Psoas muscle (tissue), 8 donors: ENCODE data around the gene NEK5. TPM values are rescaled to one million over a fixed set of nuclear protein-coding genes. Genes with fewer than 3 reads are reported as not detected.
"Not testable (repeated sequence)": the region's sequence is repeated elsewhere in the genome, so short reads cannot be mapped to it uniquely, and the experiment has no call there.

Experiments used
- ATAC-seq, 4 donors: fragments of 200-7000 bp; cut with Tn5 transposase; one replicate each; pipeline ENCODE4 v1.9.1; 2020; ENCODE audit warnings: moderate library complexity in 3 of 4, mild to moderate bottlenecking in 2 of 4
- DNase-seq, 2 donors: peaks; one replicate each; pipeline ENCODE4 v3.0.0-alpha.2; 2020
- H3K27ac ChIP-seq: fragments of 200-600 bp; one replicate; pipeline ENCODE4 v1.8.0; 2022
- H3K27me3 ChIP-seq, 3 donors: fragments of 200-600 bp in 1 of 3; one replicate each; pipeline versions ENCODE4 v1.6.1 to v1.8.0; 2013 to 2022; ENCODE audit warnings: low read length in 2 of 3, mild to moderate bottlenecking in 2 of 3, moderate library complexity in 1 of 3; ENCODE audit not compliant: insufficient read depth in 3 of 3
- H3K36me3 ChIP-seq, 2 donors: fragments of 200-600 bp in 1 of 2; one replicate each; pipeline versions ENCODE4 v1.6.1 to v1.8.0; 2013 to 2022; ENCODE audit warnings: low read depth in 1 of 2, mild to moderate bottlenecking in 1 of 2, moderate library complexity in 1 of 2; ENCODE audit not compliant: insufficient read depth in 1 of 2
- H3K4me1 ChIP-seq: fragments of 200-600 bp; one replicate; pipeline ENCODE4 v1.8.0; 2022
- H3K4me3 ChIP-seq: fragments of 200-600 bp; one replicate; pipeline ENCODE4 v1.8.0; 2022; ENCODE audit warnings: mild to moderate bottlenecking
- H3K9me3 ChIP-seq: fragments of 200-600 bp; one replicate; pipeline ENCODE4 v1.8.0; 2022
- CTCF ChIP-seq: fragments of 200-600 bp; IDR thresholded peaks from one replicate; pipeline ENCODE4 v1.8.0; 2022; ENCODE audit warnings: antibody characterized with exemption
- WGBS, 3 donors: extraction: QIAGEN DNeasy Blood & Tissue Kit; methylation state at CpG; one replicate each; pipeline versions ENCODE4 v1.1.6 to v1.1.7; 2013; 5-methylcytosine and 5-hydroxymethylcytosine counted together
- intact Hi-C, 2 donors: fragments of 100-400 bp; cut with DNase I; formaldehyde crosslinking; loops; one replicate each; pipeline versions ENCODE4 v1.11.0 to v1.14.2; 2022
- polyA plus RNA-seq, 3 donors: library from polyadenylated mRNA; stranded (reverse); fragments of 200-250 nt; gene quantifications; one replicate each; pipeline ENCODE4 v1.2.3, GENCODE V29; 2013
- total RNA-seq, 4 donors: library from RNA; stranded (reverse); fragmentation: NEBNext Ultra II Directional in 2 of 4; extraction: Animal tissue kit (Norgen Biotek cat#: 25700) in 2 of 4; gene quantifications; one replicate each; pipeline versions ENCODE4 v1.2.1 to v1.2.4, GENCODE V29; 2021 to 2023
- donor health status: healthy with polysubstance abuse.
- donor health status: DM: no; HTN: no; CAD: no; lungs with moderate emphysema.
- donor health status: Bipolar disorder and iron deficiency.
- donor health status: healthy.
- donor health status: DM: yes; HTN: yes; CAD: no.
- donor health status: DM: no; HTN: no; CAD: no.
- donor health status: DM: no; HTN: no; CAD: no.
- donor health status: DM: yes; HTN: yes; CAD: no.

Gene NEK5
- total and polyA plus RNA-seq, 7 donors, result 0.03 to 0.48 (median 0.05) TPM; not detected in 4

GRCh38 chr13:52047463-52047862, 81.4 kb downstream of the NEK5 start:
- Histone ChIP-seq H3K4me1 (no peaks in the 10 kb centered on the region), H3K9me3 (no peaks in the 10 kb centered on the region), H3K4me3 (no peak overlapping the region), H3K27me3 (no peaks in the 10 kb centered on the region), H3K36me3 (no peaks in the 10 kb centered on the region), H3K27ac (no peak overlapping the region)
- TF ChIP-seq CTCF, result no peak
- intact Hi-C loops, result no loop called here
- no peak for ATAC-seq
- 81 to 87% (median 86%) methylated on average over 3 of the region's 3 CpGs for whole genome bisulfite sequencing, 3 donors
- DNase-seq, result no peak

- ATAC-seq, result no peak
- no peak for TF ChIP-seq CTCF
- intact Hi-C loops, result no loop called here
- no peak overlapping the region for H3K4me3 ChIP-seq
- DNase-seq, result no peak
- no peaks in the 10 kb centered on the region for H3K9me3 ChIP-seq
- H3K4me1 ChIP-seq, result no peaks in the 10 kb centered on the region
- 93 to 94% (median 93%) methylated on average over 3 of the region's 3 CpGs for WGBS, 3 donors
- H3K36me3 ChIP-seq, result no peaks in the 10 kb centered on the region
- H3K27ac ChIP-seq, result no peak overlapping the region
- H3K27me3 ChIP-seq, result no peaks in the 10 kb centered on the region
These were observed 85.2 kb downstream of the NEK5 start for GRCh38 chr13:52043675-52044074.

- no peaks in the 10 kb centered on the region for H3K36me3 ChIP-seq
- no peak overlapping the region for H3K4me3 ChIP-seq
- DNase-seq (no peak), ATAC-seq (no peak)
- H3K4me1 ChIP-seq, result no peaks in the 10 kb centered on the region
- H3K9me3 ChIP-seq, result no peaks in the 10 kb centered on the region
- WGBS, 3 donors, result 91 to 97% (median 94%) methylated on average over 1 of the region's 1 CpG
- no peaks in the 10 kb centered on the region for H3K27me3 ChIP-seq
- TF ChIP-seq CTCF, result no peak
- intact Hi-C loops, result no loop called here
- no peak overlapping the region for H3K27ac ChIP-seq
These were observed 92.8 kb downstream of the NEK5 start for GRCh38 chr13:52036037-52036436.

- 77 to 85% (median 79%) methylated on average over 5 of the region's 5 CpGs for WGBS, 3 donors
- Histone ChIP-seq H3K36me3 (no peaks in the 10 kb centered on the region), H3K9me3 (no peaks in the 10 kb centered on the region), H3K4me1 (no peaks in the 10 kb centered on the region), H3K27me3 (no peaks in the 10 kb centered on the region), H3K4me3 (no peak overlapping the region), H3K27ac (no peak overlapping the region)
- intact Hi-C loops, result no loop called here
- no peak for DNase-seq
- no peak for TF ChIP-seq CTCF
- no peak for ATAC-seq
These were observed 94.2 kb downstream of the NEK5 start for GRCh38 chr13:52034616-52035226.

GRCh38 chr13:52033039-52033438, 95.8 kb downstream of the NEK5 start:
- Histone ChIP-seq H3K9me3 (no peaks in the 10 kb centered on the region), H3K27ac (no peak overlapping the region), H3K4me3 (no peak overlapping the region), H3K36me3 (peaks cover 3 to 13% of the 10 kb centered on the region in 2 donors), H3K27me3 (no peaks in the 10 kb centered on the region), H3K4me1 (no peaks in the 10 kb centered on the region)
- no peak for ATAC-seq
- no peak for TF ChIP-seq CTCF
- DNase-seq, result no peak
- 81 to 94% (median 92%) methylated on average over 2 of the region's 2 CpGs for WGBS, 3 donors
- intact Hi-C loops, result no loop called here

GRCh38 chr13:52030401-52030800, 98.5 kb downstream of the NEK5 start:
- H3K27ac ChIP-seq, H3K9me3 ChIP-seq, H3K27me3 ChIP-seq, H3K4me1 ChIP-seq, intact Hi-C loops, H3K4me3 ChIP-seq, DNase-seq, ATAC-seq: not testable (repeated sequence)
- 97 to 100% (median 98%) methylated on average over 4 to 6 of the region's 6 CpGs for WGBS, 3 donors
- H3K36me3 ChIP-seq, result peaks cover 3 to 21% of the 10 kb centered on the region in 2 donors
